ENCODE results near the gene DUSP10. TPM values are rescaled to one million over a fixed set of nuclear protein-coding genes. Genes with fewer than 3 reads are reported as not detected.
A peak's percentile ranks its signal among the peaks of the same experiment; 100 is the strongest.

Gene DUSP10
- total RNA-seq, 1 experiment from 2014 or later, result 2.0 TPM

- intact Hi-C loops (cut with micrococcal nuclease; ENCODE audit: unreplicated experiment), result no loop called here
- H3K9me3 ChIP-seq, result no peaks in the 10 kb centered on the region
- peaks cover 12% of the 10 kb centered on the region for H3K4me1 ChIP-seq
- CTCF ChIA-PET, result no interaction called here
- peaks cover 19% of the 10 kb centered on the region for H3K4me1 Mint-ChIP-seq (ENCODE audit: low read depth, unreplicated experiment)
- H3K9me3 Mint-ChIP-seq (ENCODE audit: unreplicated experiment), result no peaks in the 10 kb centered on the region
- H3K36me3 Mint-ChIP-seq (ENCODE audit: insufficient read depth, unreplicated experiment), result no peaks in the 10 kb centered on the region
- H3K36me3 ChIP-seq (ENCODE audit: control insufficient read depth, insufficient read depth, low read length), result no peaks in the 10 kb centered on the region
- H3K27me3 Mint-ChIP-seq (ENCODE audit: insufficient read depth, unreplicated experiment), result no peaks in the 10 kb centered on the region
- H3K4me3 ChIP-seq (ENCODE audit: low read depth, low read length), result no peak overlapping the region
- H3K27me3 ChIP-seq (replicated peaks; ENCODE audit: control insufficient read depth, insufficient read depth, low read length), result no peaks in the 10 kb centered on the region
- POLR2A ChIA-PET, result no interaction called here
- H3K27ac Mint-ChIP-seq (ENCODE audit: unreplicated experiment), result peak overlapping the region; percentile 7
- no TSS peak for BruUV-seq (replicated peaks)
- no peak overlapping the region for H3K4me3 Mint-ChIP-seq (ENCODE audit: unreplicated experiment)
- DNase-seq, result no peak
- no peak for TF ChIP-seq CTCF (IDR thresholded peaks at IDR 0.05; ENCODE audit: insufficient read depth in 1 of 2, low read depth in 1 of 2, low read length in 1 of 2, severe bottlenecking in 1 of 2, unreplicated experiment in 1 of 2)
These were observed 25.0 kb downstream of the DUSP10 start for GRCh38 chr1:221716713-221717484.

GRCh38 chr1:221715321-221716169 is 26.3 kb downstream of the DUSP10 start:
- CTCF ChIA-PET, result no interaction called here
- H3K9me3 Mint-ChIP-seq (ENCODE audit: unreplicated experiment), result no peaks in the 10 kb centered on the region
- H3K27me3 Mint-ChIP-seq (ENCODE audit: insufficient read depth, unreplicated experiment), result no peaks in the 10 kb centered on the region
- POLR2A ChIA-PET, result interaction anchor here (1.3 kb wide), 1 partner anchor 26 kb away, joined by 6 read pairs; the partner anchor contains the start of gene DUSP10
- H3K4me1 ChIP-seq, result peaks cover 12% of the 10 kb centered on the region
- no peaks in the 10 kb centered on the region for H3K36me3 ChIP-seq (ENCODE audit: control insufficient read depth, insufficient read depth, low read length)
- intact Hi-C loops (cut with micrococcal nuclease; ENCODE audit: unreplicated experiment), result no loop called here
- no peak for TF ChIP-seq CTCF (IDR thresholded peaks at IDR 0.05; ENCODE audit: insufficient read depth in 1 of 2, low read depth in 1 of 2, low read length in 1 of 2, severe bottlenecking in 1 of 2, unreplicated experiment in 1 of 2)
- no peak for DNase-seq
- H3K27me3 ChIP-seq (replicated peaks; ENCODE audit: control insufficient read depth, insufficient read depth, low read length), result no peaks in the 10 kb centered on the region
- H3K4me3 Mint-ChIP-seq (ENCODE audit: unreplicated experiment), result no peak overlapping the region
- H3K4me3 ChIP-seq (ENCODE audit: low read depth, low read length), result no peak overlapping the region
- no peaks in the 10 kb centered on the region for H3K36me3 Mint-ChIP-seq (ENCODE audit: insufficient read depth, unreplicated experiment)
- no peak overlapping the region for H3K27ac Mint-ChIP-seq (ENCODE audit: unreplicated experiment)
- no TSS peak for BruUV-seq (replicated peaks)
- peaks cover 19% of the 10 kb centered on the region for H3K4me1 Mint-ChIP-seq (ENCODE audit: low read depth, unreplicated experiment)
- no peaks in the 10 kb centered on the region for H3K9me3 ChIP-seq

DNA sequence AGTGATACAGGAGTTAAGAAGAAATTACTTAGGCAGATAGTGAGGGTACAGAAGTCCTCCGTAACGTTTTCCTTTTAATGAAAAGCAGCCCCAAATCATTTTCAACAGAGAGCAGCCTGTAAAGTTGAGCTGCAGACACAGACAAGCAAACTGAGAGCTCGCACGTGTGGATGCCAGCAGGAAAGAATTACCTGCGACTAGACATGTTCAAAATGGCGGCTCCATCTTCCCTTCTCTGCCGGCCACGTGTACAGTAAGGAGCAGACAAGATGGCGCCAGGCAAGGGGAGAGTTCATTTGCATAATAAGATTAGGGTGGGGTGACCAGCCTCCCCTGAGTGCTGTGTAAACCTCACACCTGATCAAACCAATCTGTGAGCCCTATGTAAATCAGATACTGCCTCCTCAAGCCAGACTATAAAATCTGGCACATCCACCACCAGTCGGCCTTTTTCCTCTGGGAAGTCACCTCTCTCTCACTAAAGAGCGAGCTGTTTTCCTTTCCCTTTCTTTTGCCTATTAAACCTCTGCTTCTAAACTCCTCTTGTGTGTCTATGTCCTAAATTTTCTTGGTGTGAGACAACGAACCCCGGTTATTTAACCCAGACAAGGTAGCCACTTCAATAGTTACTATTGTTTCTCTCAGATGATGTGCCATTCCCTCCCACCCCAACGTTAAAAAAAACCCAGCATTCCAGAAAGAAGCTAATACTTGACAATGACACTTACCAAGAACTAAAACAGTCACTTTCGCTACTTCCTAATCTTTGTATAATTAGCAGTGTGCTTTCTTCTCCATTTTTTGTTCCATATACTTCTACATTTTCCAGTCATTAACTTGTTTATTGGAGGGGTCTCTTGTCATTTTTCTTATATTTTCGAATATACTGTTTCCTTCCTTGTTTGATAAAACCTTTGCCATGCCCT is 27.4 kb downstream of the DUSP10 start:
- H3K4me3 ChIP-seq (ENCODE audit: low read depth, low read length), result no peak overlapping the region
- no peak overlapping the region for H3K27ac Mint-ChIP-seq (ENCODE audit: unreplicated experiment)
- no peaks in the 10 kb centered on the region for H3K9me3 Mint-ChIP-seq (ENCODE audit: unreplicated experiment)
- intact Hi-C loops (cut with micrococcal nuclease; ENCODE audit: unreplicated experiment), result no loop called here
- no peak for DNase-seq
- peaks cover 19% of the 10 kb centered on the region for H3K4me1 Mint-ChIP-seq (ENCODE audit: low read depth, unreplicated experiment)
- no peak overlapping the region for H3K4me3 Mint-ChIP-seq (ENCODE audit: unreplicated experiment)
- BruUV-seq (replicated peaks), result no TSS peak
- H3K36me3 Mint-ChIP-seq (ENCODE audit: insufficient read depth, unreplicated experiment), result no peaks in the 10 kb centered on the region
- H3K36me3 ChIP-seq (ENCODE audit: control insufficient read depth, insufficient read depth, low read length), result no peaks in the 10 kb centered on the region
- H3K27me3 ChIP-seq (replicated peaks; ENCODE audit: control insufficient read depth, insufficient read depth, low read length), result no peaks in the 10 kb centered on the region
- no peaks in the 10 kb centered on the region for H3K9me3 ChIP-seq
- H3K27me3 Mint-ChIP-seq (ENCODE audit: insufficient read depth, unreplicated experiment), result no peaks in the 10 kb centered on the region
- no peak for TF ChIP-seq CTCF (IDR thresholded peaks at IDR 0.05; ENCODE audit: insufficient read depth in 1 of 2, low read depth in 1 of 2, low read length in 1 of 2, severe bottlenecking in 1 of 2, unreplicated experiment in 1 of 2)
- ChIA-PET POLR2A (interaction anchor here (1.3 kb wide), 1 partner anchor 27 kb away, joined by 6 read pairs; the partner anchor contains the start of gene DUSP10), CTCF (no interaction called here)
- H3K4me1 ChIP-seq, result peaks cover 12% of the 10 kb centered on the region

Measured in Caco-2 (cell line).